ENCODE results near the gene FAM89B. TPM values are rescaled to one million over a fixed set of nuclear protein-coding genes. Genes with fewer than 3 reads are reported as not detected.
A peak's percentile ranks its signal among the peaks of the same experiment; 100 is the strongest.

Gene FAM89B
- total and polyA plus RNA-seq, 2 donors (not counting 1 experiment from before 2014, with no cell fraction given): 30.4 to 50.2 TPM

GRCh38 chr11:65617990-65618751, 45.8 kb downstream of the FAM89B start:
- H3K4me3 ChIP-seq (ENCODE audit: control extremely low read depth in 1 of 5, extremely low read depth in 1 of 5, insufficient read depth in 1 of 5, low read depth in 2 of 5, low read length in 4 of 5): no peak overlapping the region
- H3K27ac Mint-ChIP-seq: no peak overlapping the region
- peaks cover 75% of the 10 kb centered on the region for H3K79me2 ChIP-seq (ENCODE audit: control insufficient read depth, insufficient read depth, low read length)
- no peaks in the 10 kb centered on the region for H3K27me3 Mint-ChIP-seq
- peaks cover 28% of the 10 kb centered on the region for H3K4me1 Mint-ChIP-seq
- H3K9me3 ChIP-seq (ENCODE audit: control extremely low read depth in 1 of 3, control insufficient read depth in 2 of 3, insufficient read depth in 1 of 3, low read length in 2 of 3): no peaks in the 10 kb centered on the region
- no peaks in the 10 kb centered on the region for H3K27me3 ChIP-seq (replicated peaks in 1 of 4; ENCODE audit: control extremely low read depth in 1 of 4, control insufficient read depth in 3 of 4, insufficient read depth in 4 of 4, low read length in 3 of 4)
- intact Hi-C loops (cut with micrococcal nuclease): loop anchor here (5.0 to 10.0 kb wide), 2 partner anchors 486 to 503 kb away; partner anchors contain the start of genes SYVN1, TM7SF2 and ZNHIT2
- H3K4me3 Mint-ChIP-seq: peak overlapping the region; percentile 94
- H3K9me3 Mint-ChIP-seq (ENCODE audit: insufficient read depth): no peaks in the 10 kb centered on the region
- TF ChIP-seq CTCF (IDR thresholded peaks at IDR 0.05) (no peak), EZH2 (IDR thresholded peaks at IDR 0.05; ENCODE audit: borderline replicate concordance, insufficient read depth, low read depth, low read length, poor library complexity, severe bottlenecking) (no peak)
- DNase-seq: no peak
- no peak overlapping the region for H2AFZ ChIP-seq (ENCODE audit: insufficient read depth, low read depth, low read length, poor library complexity, severe bottlenecking)
- no peak for ATAC-seq (ENCODE audit: low read depth)
- H3K27ac ChIP-seq (ENCODE audit: low read length in 2 of 2): no peak overlapping the region
- H3K36me3 ChIP-seq (replicated peaks in 1 of 2; ENCODE audit: control extremely low read depth in 1 of 2, control insufficient read depth in 1 of 2, extremely low read depth in 1 of 2, insufficient read depth in 2 of 2, low read length in 1 of 2): peaks cover 0 to 52% of the 10 kb centered on the region in 2 experiments
- no peak overlapping the region for H3K9ac ChIP-seq (ENCODE audit: low read length)
- H3K4me1 ChIP-seq (ENCODE audit: control insufficient read depth in 2 of 2, insufficient read depth in 2 of 2, low read length in 2 of 2): peaks cover 12 to 19% of the 10 kb centered on the region in 2 donors
- WGBS (ENCODE audit: insufficient coverage): 96% methylated on average over 25 of the region's 33 CpGs
- H3K4me2 ChIP-seq (replicated peaks; ENCODE audit: low read depth, low read length, poor library complexity, severe bottlenecking): no peak overlapping the region
- peaks cover 47% of the 10 kb centered on the region for H4K20me1 ChIP-seq (ENCODE audit: control insufficient read depth, insufficient read depth, low read length, poor library complexity, severe bottlenecking)
- ChIA-PET CTCF (interaction anchor here (1.4 to 1.6 kb wide), 3 partner anchors 30 to 242 kb away, joined by 3 to 4 read pairs (median 3); partner anchors contain the start of gene MUS81), POLR2A (interaction anchor here (0.6 kb wide), 1 partner anchor 21 kb away, joined by 9 read pairs; no protein-coding TSS in a partner anchor)

- H3K9me3 Mint-ChIP-seq (ENCODE audit: insufficient read depth): no peaks in the 10 kb centered on the region
- H3K27me3 Mint-ChIP-seq: no peaks in the 10 kb centered on the region
- Histone ChIP-seq H3K9me3 (ENCODE audit: control extremely low read depth in 1 of 3, control insufficient read depth in 2 of 3, insufficient read depth in 1 of 3, low read length in 2 of 3) (no peaks in the 10 kb centered on the region), H3K9ac (ENCODE audit: low read length) (no peak overlapping the region), H3K79me2 (ENCODE audit: control insufficient read depth, insufficient read depth, low read length) (peaks cover 74% of the 10 kb centered on the region), H3K27ac (ENCODE audit: low read length in 2 of 2) (no peak overlapping the region), H2AFZ (ENCODE audit: insufficient read depth, low read depth, low read length, poor library complexity, severe bottlenecking) (no peak overlapping the region), H3K4me1 (ENCODE audit: control insufficient read depth in 2 of 2, insufficient read depth in 2 of 2, low read length in 2 of 2) (peaks cover 9 to 14% of the 10 kb centered on the region in 2 donors), H4K20me1 (ENCODE audit: control insufficient read depth, insufficient read depth, low read length, poor library complexity, severe bottlenecking) (peaks cover 47% of the 10 kb centered on the region), H3K27me3 (replicated peaks in 1 of 4; ENCODE audit: control extremely low read depth in 1 of 4, control insufficient read depth in 3 of 4, insufficient read depth in 4 of 4, low read length in 3 of 4) (no peaks in the 10 kb centered on the region), H3K4me3 (ENCODE audit: control extremely low read depth in 1 of 5, extremely low read depth in 1 of 5, insufficient read depth in 1 of 5, low read depth in 2 of 5, low read length in 4 of 5) (no peak overlapping the region), H3K4me2 (replicated peaks; ENCODE audit: low read depth, low read length, poor library complexity, severe bottlenecking) (no peak overlapping the region), H3K36me3 (replicated peaks in 1 of 2; ENCODE audit: control extremely low read depth in 1 of 2, control insufficient read depth in 1 of 2, extremely low read depth in 1 of 2, insufficient read depth in 2 of 2, low read length in 1 of 2) (peaks cover 0 to 58% of the 10 kb centered on the region in 2 experiments)
- ATAC-seq (ENCODE audit: low read depth) (no peak), DNase-seq (no peak)
- peaks cover 26% of the 10 kb centered on the region for H3K4me1 Mint-ChIP-seq
- ChIA-PET CTCF (interaction anchor here (1.5 to 1.6 kb wide), 2 partner anchors 31 to 241 kb away, joined by 3 to 4 read pairs; partner anchors contain the start of gene MUS81), POLR2A (no interaction called here)
- H3K4me3 Mint-ChIP-seq: peak overlapping the region; percentile 29
- no peak overlapping the region for H3K27ac Mint-ChIP-seq
- intact Hi-C loops (cut with micrococcal nuclease): loop anchor here (5.0 to 10.0 kb wide), 2 partner anchors 486 to 504 kb away; partner anchors contain the start of genes SYVN1, TM7SF2 and ZNHIT2
- TF ChIP-seq CTCF (IDR thresholded peaks at IDR 0.05) (no peak), EZH2 (IDR thresholded peaks at IDR 0.05; ENCODE audit: borderline replicate concordance, insufficient read depth, low read depth, low read length, poor library complexity, severe bottlenecking) (no peak)
- WGBS (ENCODE audit: insufficient coverage): 94% methylated on average over 14 of the region's 14 CpGs
Observed at GRCh38 chr11:65618763-65619162, 46.4 kb downstream of the FAM89B start.
